Karpas-422 (cell line): ENCODE results near the gene RHNO1. TPM values are rescaled to one million over a fixed set of nuclear protein-coding genes. Genes with fewer than 3 reads are reported as not detected.

ENCODE experiments used
- DNase-seq: peaks from one replicate; pipeline ENCODE4 v3.0.0-alpha.2; 2015
- H2AFZ ChIP-seq: fragments of 200-600 bp; sonication (generic); 2 replicates; pipeline ENCODE4 v1.6.1; 2014; ENCODE audit warnings: antibody characterized with exemption, low read length, mixed read lengths
- H3K27ac ChIP-seq: fragments of 200-600 bp; sonication (generic); 2 replicates; pipeline ENCODE4 v1.5.1; 2014; ENCODE audit warnings: mild to moderate bottlenecking, low read length, moderate library complexity
- H3K27me3 ChIP-seq: fragments of 200-600 bp; sonication (generic); 2 replicates; pipeline ENCODE4 v1.6.1; 2014; ENCODE audit warnings: low read length, mixed read lengths
- H3K36me3 ChIP-seq: fragments of 200-600 bp; sonication (generic); 2 replicates; pipeline ENCODE4 v1.6.1; 2014; ENCODE audit warnings: low read length, mixed read lengths; ENCODE audit not compliant: insufficient read depth
- H3K4me1 ChIP-seq: fragments of 200-600 bp; sonication (generic); 2 replicates; pipeline ENCODE4 v1.6.1; 2014; ENCODE audit warnings: mild to moderate bottlenecking, low read length, mixed read lengths
- H3K4me2 ChIP-seq: fragments of 200-600 bp; sonication (generic); 2 replicates; pipeline ENCODE4 v1.6.1; 2014; ENCODE audit warnings: low read length, low read depth, mild to moderate bottlenecking; ENCODE audit not compliant: poor library complexity, severe bottlenecking
- H3K4me3 ChIP-seq: fragments of 200-600 bp; sonication (generic); 2 replicates; pipeline ENCODE4 v1.5.1; 2014; ENCODE audit warnings: mild to moderate bottlenecking, antibody characterized with exemption, low read length, mixed read lengths
- H3K79me2 ChIP-seq: fragments of 200-600 bp; sonication (generic); 2 replicates; pipeline ENCODE4 v1.6.1; 2014; ENCODE audit warnings: mild to moderate bottlenecking, low read length, mixed read lengths
- H3K9ac ChIP-seq: fragments of 200-600 bp; sonication (generic); 2 replicates; pipeline ENCODE4 v1.6.0; 2014; ENCODE audit warnings: low read length
- H3K9me2 ChIP-seq: fragments of 200-600 bp; sonication (generic), shearing (Covaris generic); replicated peaks from 2 replicates; pipeline ENCODE4 v1.6.0; 2014; ENCODE audit warnings: mild to moderate bottlenecking, low read length, moderate library complexity; ENCODE audit not compliant: insufficient read depth
- H3K9me3 ChIP-seq: fragments of 300-700, 200-600 bp; sonication (generic); 2 replicates; pipeline ENCODE4 v1.6.1; 2014; ENCODE audit warnings: low read length, mixed read lengths
- H4K20me1 ChIP-seq: fragments of 200-600 bp; sonication (generic); 2 replicates; pipeline ENCODE4 v1.6.1; 2014; ENCODE audit warnings: mild to moderate bottlenecking, antibody characterized with exemption, low read length, low read depth; ENCODE audit not compliant: insufficient read depth
- total RNA-seq: library from RNA; depleted of rRNA; stranded (reverse); fragments of >200 nt; shearing (Covaris generic); gene quantifications from 2 replicates; pipeline ENCODE4 v1.2.3, GENCODE V29; 2014; ENCODE audit warnings: low replicate concordance

The RHNO1 gene
- total RNA-seq, 1 experiment from 2014 or later: 45.6 TPM

DNA sequence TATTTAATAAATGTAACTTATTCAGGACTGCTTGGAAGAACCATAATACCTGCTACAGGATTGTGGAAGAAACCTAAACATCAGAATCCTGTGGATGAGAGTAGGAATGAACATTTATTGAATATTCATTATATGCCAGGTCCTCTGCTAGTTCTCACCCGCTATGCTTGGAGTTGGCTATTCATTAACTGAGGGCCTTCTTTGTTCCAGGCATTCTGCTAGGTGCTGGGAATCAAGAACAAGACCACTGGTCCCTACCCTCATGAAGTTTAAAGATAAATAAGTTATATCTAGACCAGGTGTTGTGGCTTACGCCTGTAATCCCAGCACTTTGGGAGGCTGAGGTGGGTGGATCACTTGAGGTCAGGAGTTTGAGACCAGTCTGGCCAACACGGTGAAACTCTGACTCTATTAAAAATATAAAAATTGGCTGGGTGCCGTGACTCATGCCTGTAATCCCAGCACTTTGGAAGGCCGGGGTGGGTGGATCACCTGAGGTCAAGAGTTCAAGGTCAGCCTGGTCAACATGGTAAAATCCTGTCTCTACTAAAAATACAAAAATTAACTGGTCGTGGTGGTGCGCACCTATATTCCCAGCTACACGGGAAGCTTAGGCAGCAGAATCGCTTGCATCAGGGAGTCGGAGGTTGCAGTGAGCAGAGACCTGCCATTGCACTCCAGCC lies 9.9 kb downstream of the RHNO1 start:
- no peaks in the 10 kb centered on the region for H4K20me1 ChIP-seq
- H3K4me2 ChIP-seq: no peak overlapping the region
- H2AFZ ChIP-seq: no peak overlapping the region

DNA sequence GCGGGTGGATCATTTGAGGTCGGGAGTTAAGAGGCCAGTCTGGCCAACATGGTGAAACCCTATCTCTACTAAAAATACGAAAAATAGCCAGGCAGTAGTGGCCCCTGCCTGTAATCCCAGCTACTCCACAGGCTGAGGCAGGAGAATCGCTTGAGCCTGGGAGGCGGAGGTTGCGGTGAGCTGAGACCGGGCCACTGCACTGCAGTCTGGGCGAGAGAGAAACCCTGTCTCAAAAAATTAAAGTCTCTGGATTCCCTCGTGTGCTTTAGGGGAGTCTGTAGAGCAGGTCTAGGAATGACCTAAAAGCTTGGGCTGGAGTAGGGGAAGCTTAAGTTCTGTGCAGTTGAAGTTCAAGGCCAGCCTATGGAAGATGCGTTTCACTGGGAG lies 13.0 kb downstream of the RHNO1 start:
- H2AFZ ChIP-seq: peak overlapping the region; percentile 59; the same call in 1 of the 2 replicates
- no peaks in the 10 kb centered on the region for H3K9me3 ChIP-seq
- no peak for DNase-seq
- H4K20me1 ChIP-seq: no peaks in the 10 kb centered on the region
- peaks cover 18% of the 10 kb centered on the region for H3K4me1 ChIP-seq
- no peaks in the 10 kb centered on the region for H3K9me2 ChIP-seq
- H3K4me2 ChIP-seq: peak overlapping the region; percentile 84
- H3K36me3 ChIP-seq: peaks cover 11% of the 10 kb centered on the region
- peak overlapping the region; percentile 44; the same call in 1 of the 2 replicates for H3K27ac ChIP-seq
- H3K4me3 ChIP-seq: peak overlapping the region; percentile 76
- peak overlapping the region; percentile 79 for H3K9ac ChIP-seq
- H3K79me2 ChIP-seq: peaks cover 16% of the 10 kb centered on the region
- H3K27me3 ChIP-seq: no peaks in the 10 kb centered on the region

More for the DNA sequence above, 9.9 kb downstream of the RHNO1 start:
- H3K9ac ChIP-seq: no peak overlapping the region
- peaks cover 20% of the 10 kb centered on the region for H3K4me1 ChIP-seq
- H3K27me3 ChIP-seq: no peaks in the 10 kb centered on the region
- no peaks in the 10 kb centered on the region for H3K9me2 ChIP-seq
- H3K36me3 ChIP-seq: peaks cover 15% of the 10 kb centered on the region
- no peaks in the 10 kb centered on the region for H3K9me3 ChIP-seq
- H3K27ac ChIP-seq: no peak overlapping the region
- DNase-seq: no peak
- H3K4me3 ChIP-seq: no peak overlapping the region
- H3K79me2 ChIP-seq: peaks cover 16% of the 10 kb centered on the region

DNA sequence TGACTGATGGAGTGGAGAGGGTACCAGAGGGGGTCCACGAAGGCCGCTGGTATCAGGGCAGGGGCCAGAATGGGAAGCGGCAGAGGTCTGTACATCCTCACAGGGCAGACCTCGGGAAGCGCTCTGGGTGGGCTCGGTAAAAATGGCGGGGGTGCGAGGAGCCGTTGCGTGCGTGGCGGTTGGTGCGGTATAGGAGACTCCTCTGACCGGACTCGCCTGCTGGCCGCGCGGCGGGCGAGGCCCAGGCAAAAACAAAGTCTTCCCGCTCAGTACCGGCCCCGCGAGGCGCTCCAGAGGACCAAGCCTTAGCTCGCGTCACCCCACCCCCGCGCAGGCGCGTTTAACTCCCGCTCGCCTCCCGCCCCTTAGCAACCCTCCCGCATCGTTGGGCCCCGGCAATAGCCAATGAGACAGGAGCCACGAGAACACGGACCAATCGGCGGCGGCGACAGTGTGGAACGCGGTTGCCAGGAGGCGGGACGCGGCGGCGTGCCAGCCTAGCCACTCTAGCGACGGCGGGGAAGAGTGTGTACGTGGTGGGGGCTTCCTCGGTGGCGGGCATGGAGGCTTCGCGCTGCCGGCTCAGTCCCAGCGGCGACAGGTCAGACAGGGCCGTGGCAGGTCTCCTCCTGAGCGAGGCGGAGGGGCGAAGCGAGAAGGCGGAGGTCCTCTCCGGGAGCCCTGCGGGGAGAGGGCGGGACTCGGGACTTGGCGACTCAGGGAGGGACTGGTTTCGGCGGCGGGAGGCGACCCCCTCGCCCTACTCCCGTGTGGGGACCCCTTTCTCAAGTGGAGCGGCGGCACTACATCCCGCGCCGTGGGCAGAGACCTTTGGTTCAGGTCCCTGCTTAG lies 13.6 kb downstream of the RHNO1 start, which contains the start of gene TULP3:
TULP3 (plus strand) TSS at position 504 of the 852 bp plus-strand sequence; CDS start at position 561, 57 bp downstream.
- Histone ChIP-seq H3K4me2 (peak within 1 kb of the TSS; percentile 84), H4K20me1 (no peaks in the 10 kb centered on the region), H3K79me2 (peaks cover 23% of the 10 kb centered on the region), H3K27ac (peak within 1 kb of the TSS; percentile 44; the same call in 1 of the 2 replicates), H3K9me3 (no peaks in the 10 kb centered on the region), H3K4me1 (peaks cover 16% of the 10 kb centered on the region), H2AFZ (peak within 1 kb of the TSS; percentile 76), H3K9ac (peak within 1 kb of the TSS; percentile 79), H3K9me2 (no peaks in the 10 kb centered on the region), H3K36me3 (peaks cover 10% of the 10 kb centered on the region; the same call in 1 of the 2 replicates), H3K4me3 (peak within 1 kb of the TSS; percentile 76), H3K27me3 (no peaks in the 10 kb centered on the region)
- peak; percentile 98 for DNase-seq

DNA sequence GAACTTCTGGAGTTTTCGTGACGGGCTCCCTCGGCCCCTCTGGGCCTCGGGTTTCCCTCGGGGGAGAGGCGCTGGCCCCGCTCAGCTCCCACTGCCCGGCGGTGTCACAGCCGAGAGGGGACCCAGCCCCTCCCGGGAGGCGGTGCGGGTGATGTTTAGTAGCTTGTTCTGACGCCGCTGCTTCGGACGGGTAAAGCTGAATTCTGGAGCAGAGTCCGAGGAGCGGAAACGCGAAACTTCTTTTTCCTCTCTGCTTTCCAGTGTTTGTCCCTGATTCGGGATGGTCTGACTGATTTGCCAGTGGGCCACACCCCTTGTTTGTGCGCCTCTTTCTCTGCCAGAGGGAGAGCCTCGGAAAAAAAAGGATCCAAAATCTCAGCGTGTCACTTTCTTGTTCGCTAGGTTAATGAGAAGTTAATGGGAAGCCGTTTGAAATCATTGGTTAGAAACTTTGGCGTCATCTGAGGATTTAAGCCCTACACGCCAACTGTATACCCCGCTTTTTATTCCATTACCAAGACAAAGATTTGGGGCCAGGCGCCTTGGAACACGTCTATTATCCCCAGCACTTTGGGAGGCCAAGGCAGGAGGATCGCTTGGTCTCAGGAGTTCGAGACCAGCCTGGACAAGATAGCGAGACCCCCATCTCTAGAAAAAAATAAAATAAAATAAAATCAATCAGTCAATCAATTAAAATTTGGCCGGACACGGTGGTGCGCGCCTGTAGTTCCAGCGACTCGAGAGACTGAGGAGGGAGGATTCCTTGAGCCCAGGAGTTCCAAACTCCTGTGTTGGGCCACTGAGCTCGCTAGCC lies 14.4 kb downstream of the RHNO1 start:
- H3K9me2 ChIP-seq: no peaks in the 10 kb centered on the region
- no peaks in the 10 kb centered on the region for H4K20me1 ChIP-seq
- H2AFZ ChIP-seq: peak overlapping the region; percentile 76
- peak overlapping the region; percentile 79 for H3K9ac ChIP-seq
- peaks cover 16% of the 10 kb centered on the region for H3K4me1 ChIP-seq
- H3K4me2 ChIP-seq: peak overlapping the region; percentile 84
- H3K36me3 ChIP-seq: peaks cover 5% of the 10 kb centered on the region; the same call in 1 of the 2 replicates
- no peaks in the 10 kb centered on the region for H3K9me3 ChIP-seq
- H3K4me3 ChIP-seq: peak overlapping the region; percentile 76
- DNase-seq: peak; percentile 61
- peaks cover 28% of the 10 kb centered on the region for H3K79me2 ChIP-seq
- H3K27me3 ChIP-seq: no peaks in the 10 kb centered on the region
- no peak overlapping the region for H3K27ac ChIP-seq

DNA sequence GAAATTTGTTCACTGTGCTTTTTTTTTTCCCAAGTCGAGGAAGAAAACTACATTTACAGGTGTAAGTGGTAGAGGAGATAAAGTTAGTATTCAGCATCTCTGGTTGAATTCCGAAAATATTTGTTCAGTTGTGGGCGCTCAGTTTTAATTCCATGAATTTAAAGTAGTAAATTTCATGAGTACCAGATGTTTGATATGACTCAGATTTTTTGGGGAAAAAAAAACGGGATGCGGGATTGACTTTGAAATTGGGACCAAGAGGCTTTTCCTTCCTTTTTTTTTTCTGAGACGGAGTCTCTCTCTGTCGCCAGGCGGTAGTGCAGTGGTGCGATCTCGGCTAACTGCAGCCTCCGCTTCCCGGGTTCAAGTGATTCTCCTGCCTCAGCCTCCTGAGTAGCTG lies 15.2 kb downstream of the RHNO1 start:
- no peaks in the 10 kb centered on the region for H3K27me3 ChIP-seq
- peak overlapping the region; percentile 84 for H3K4me2 ChIP-seq
- H4K20me1 ChIP-seq: no peaks in the 10 kb centered on the region
- H3K36me3 ChIP-seq: peaks cover 5% of the 10 kb centered on the region; the same call in 1 of the 2 replicates
- peaks cover 28% of the 10 kb centered on the region for H3K79me2 ChIP-seq
- H3K9ac ChIP-seq: no peak overlapping the region
- DNase-seq: no peak
- no peak overlapping the region for H2AFZ ChIP-seq
- H3K4me1 ChIP-seq: peaks cover 16% of the 10 kb centered on the region
- no peaks in the 10 kb centered on the region for H3K9me3 ChIP-seq
- no peak overlapping the region for H3K27ac ChIP-seq
- no peaks in the 10 kb centered on the region for H3K9me2 ChIP-seq
- H3K4me3 ChIP-seq: no peak overlapping the region

DNA sequence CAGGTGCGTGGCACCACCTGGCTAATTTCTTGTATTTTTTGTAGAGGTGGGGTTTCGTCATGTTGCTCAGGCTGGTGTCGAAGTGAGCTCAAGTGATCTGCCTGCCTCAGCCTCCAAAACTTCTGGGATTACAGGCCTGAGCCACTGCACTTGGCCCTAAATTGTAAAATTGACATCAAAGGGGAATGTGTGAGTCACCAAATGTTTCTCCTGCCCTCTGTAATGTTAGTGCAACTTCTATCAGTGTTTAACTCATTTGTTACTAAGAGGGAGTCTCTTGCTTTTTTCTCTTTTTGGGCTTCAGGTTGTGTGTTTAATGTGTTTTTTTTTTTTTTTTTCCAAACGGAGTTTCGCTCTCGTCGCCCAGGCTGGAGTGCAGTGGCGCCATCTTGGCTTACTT lies 16.0 kb downstream of the RHNO1 start:
- Histone ChIP-seq H3K4me1 (peaks cover 16% of the 10 kb centered on the region), H3K4me2 (no peak overlapping the region), H3K4me3 (no peak overlapping the region), H2AFZ (no peak overlapping the region), H3K9me2 (no peaks in the 10 kb centered on the region), H3K9ac (no peak overlapping the region), H4K20me1 (no peaks in the 10 kb centered on the region), H3K27me3 (no peaks in the 10 kb centered on the region), H3K79me2 (peaks cover 28% of the 10 kb centered on the region), H3K9me3 (no peaks in the 10 kb centered on the region), H3K36me3 (peaks cover 3% of the 10 kb centered on the region; the same call in 1 of the 2 replicates), H3K27ac (no peak overlapping the region)
- no peak for DNase-seq

DNA sequence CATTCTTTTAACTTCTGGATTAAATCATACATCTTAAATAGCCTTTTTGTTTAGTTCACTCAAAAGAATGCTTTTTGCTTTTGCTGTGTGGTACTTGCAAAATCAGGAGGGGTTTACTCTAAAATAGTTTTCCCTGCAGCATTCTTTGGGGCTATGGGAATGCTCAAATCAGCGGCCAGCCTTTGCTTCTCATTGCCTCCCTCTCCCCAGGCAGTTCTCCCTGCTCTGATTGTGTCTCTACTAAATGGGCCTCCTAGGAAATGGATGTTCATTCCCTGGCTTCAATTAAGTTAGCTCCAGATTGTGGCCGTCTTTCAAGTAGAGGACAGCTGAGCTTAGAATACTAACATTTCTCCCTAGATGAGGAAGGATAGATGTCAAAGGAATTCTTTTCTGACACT lies 18.0 kb downstream of the RHNO1 start:
- H3K4me3 ChIP-seq: no peak overlapping the region
- H3K9me2 ChIP-seq: no peaks in the 10 kb centered on the region
- no peaks in the 10 kb centered on the region for H3K36me3 ChIP-seq
- H4K20me1 ChIP-seq: no peaks in the 10 kb centered on the region; the same call in 1 of the 2 replicates
- H3K4me1 ChIP-seq: peaks cover 14% of the 10 kb centered on the region
- no peaks in the 10 kb centered on the region for H3K9me3 ChIP-seq
- H2AFZ ChIP-seq: no peak overlapping the region
- no peak overlapping the region for H3K27ac ChIP-seq
- no peaks in the 10 kb centered on the region for H3K27me3 ChIP-seq
- no peak overlapping the region for H3K4me2 ChIP-seq
- no peak overlapping the region for H3K9ac ChIP-seq
- DNase-seq: no peak
- H3K79me2 ChIP-seq: peaks cover 34% of the 10 kb centered on the region
